Testis (tissue), 3 donors: Measurements from ENCODE around the gene ABAT. TPM values are rescaled to one million over a fixed set of nuclear protein-coding genes. Genes with fewer than 3 reads are reported as not detected.
"Not testable (repeated sequence)": the region's sequence is repeated elsewhere in the genome, so short reads cannot be mapped to it uniquely, and the experiment has no call there.

Source experiments
- DNase-seq: peaks from one replicate; pipeline ENCODE4 v3.0.0-alpha.2; 2019
- H3K27ac ChIP-seq, 2 donors: fragments of 200-600 bp; sonication (generic); one replicate each; pipeline ENCODE4 v1.5.1; 2019
- H3K27me3 ChIP-seq: fragments of 200-600 bp; sonication (generic); one replicate; pipeline ENCODE4 v1.5.1; 2019
- H3K36me3 ChIP-seq: fragments of 200-600 bp; sonication (generic); one replicate; pipeline ENCODE4 v1.5.1; 2017; ENCODE audit warnings: low read depth; ENCODE audit errors: missing control alignments
- H3K4me1 ChIP-seq: fragments of 200-600 bp; sonication (generic); one replicate; pipeline ENCODE4 v1.5.1; 2019
- H3K4me3 ChIP-seq, 2 donors: fragments of 200-600 bp; sonication (generic); one replicate each; pipeline ENCODE4 v1.5.1; 2017 to 2019
- H3K9me3 ChIP-seq: fragments of 200-600 bp; sonication (generic); one replicate; pipeline ENCODE4 v1.5.1; 2017
- CTCF ChIP-seq, 3 experiments: fragments of 450-650 bp in 2 of 3; fragments of 200-600 bp in 1 of 3; sonication (generic) in 1 of 3; IDR thresholded peaks; one replicate each; pipeline ENCODE4 v1.5.1; 2016 to 2019; ENCODE audit warnings: antibody characterized with exemption in 3 of 3, mild to moderate bottlenecking in 2 of 3, moderate library complexity in 1 of 3
- POLR2A ChIP-seq: fragments of 450-650 bp; IDR thresholded peaks from one replicate; pipeline ENCODE4 v1.6.1; 2017; ENCODE audit warnings: antibody characterized with exemption, mild to moderate bottlenecking, moderate library complexity
- WGBS, 2 donors: methylation state at CpG; one replicate each; pipeline ENCODE4 v1.1.5; 2018; 5-methylcytosine and 5-hydroxymethylcytosine counted together
- intact Hi-C: fragments of 100-400 bp; cut with DNase I; formaldehyde crosslinking; loops from one replicate; pipeline ENCODE4 v1.15.1; 2023; ENCODE audit warnings: low total_unique reads
- polyA plus RNA-seq: library from polyadenylated mRNA; stranded (reverse); fragments of 350-450 nt; fragmentation: Illumina TruSeq; extraction: RNeasy Lipid Tissue Mini Kit (QIAGEN cat#74804); gene quantifications from one replicate; pipeline ENCODE4 v1.2.3, GENCODE V29; 2014; ENCODE audit warnings: low read depth, low replicate concordance; ENCODE audit not compliant: insufficient read depth
- total RNA-seq, 2 donors: library from RNA; depleted of rRNA; stranded (reverse); fragments of >200 nt; gene quantifications; one replicate each; pipeline ENCODE4 v1.2.3, GENCODE V29; 2016

ABAT gene
- total and polyA plus RNA-seq, 3 donors from 2014 or later = 25.3 to 108 (median 71.7) TPM

GRCh38 chr16:8785408-8785807 lies 111.0 kb downstream of the ABAT start:
- intact Hi-C loops = no loop called here
- no peak overlapping the region for H3K4me3 ChIP-seq
- TF ChIP-seq CTCF (IDR thresholded peaks at IDR 0.05) = no peak
- no peak for TF ChIP-seq POLR2A
- no peaks in the 10 kb centered on the region for H3K27me3 ChIP-seq
- no peaks in the 10 kb centered on the region for H3K4me1 ChIP-seq
- H3K9me3 ChIP-seq = no peaks in the 10 kb centered on the region
- no peak overlapping the region for H3K27ac ChIP-seq
- 81 to 84% methylated on average over 6 of the region's 6 CpGs for WGBS, 2 donors
- H3K36me3 ChIP-seq = no peaks in the 10 kb centered on the region
- DNase-seq = no peak

DNA sequence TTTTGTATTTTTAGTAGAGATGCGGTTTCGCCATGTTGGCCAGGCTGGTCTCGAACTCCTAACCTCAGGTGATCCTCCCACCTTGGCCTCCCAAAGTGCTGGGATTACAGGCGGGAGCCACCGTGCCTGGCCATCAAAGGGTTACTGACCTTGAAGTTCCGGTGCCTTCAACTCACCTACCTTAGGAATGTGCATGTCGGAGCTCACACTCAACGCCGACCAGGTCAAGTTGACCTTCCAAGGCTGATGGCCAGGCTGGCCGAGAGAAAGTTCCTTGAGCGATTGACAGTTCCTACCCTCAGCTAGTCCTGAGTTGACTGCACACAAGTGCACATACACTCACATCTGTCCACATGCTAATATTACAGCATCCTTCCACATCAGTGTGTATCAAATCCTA lies 111.9 kb downstream of the ABAT start:
- H3K27me3 ChIP-seq, H3K4me1 ChIP-seq, intact Hi-C loops, H3K36me3 ChIP-seq, H3K4me3 ChIP-seq, H3K27ac ChIP-seq, H3K9me3 ChIP-seq, DNase-seq: not testable (repeated sequence)
- WGBS, 2 donors = 80 to 86% methylated on average over 7 to 11 of the region's 11 CpGs

- TF ChIP-seq CTCF (IDR thresholded peaks at IDR 0.05) = no peak
- no peak for TF ChIP-seq POLR2A
- H3K4me1 ChIP-seq = no peaks in the 10 kb centered on the region
- no peak overlapping the region for H3K27ac ChIP-seq
- no peak overlapping the region for H3K4me3 ChIP-seq
- H3K36me3 ChIP-seq = no peaks in the 10 kb centered on the region
- WGBS, 2 donors = 82 to 89% methylated on average over 8 of the region's 8 CpGs
- DNase-seq = no peak
- H3K27me3 ChIP-seq = no peaks in the 10 kb centered on the region
- intact Hi-C loops = no loop called here
- no peaks in the 10 kb centered on the region for H3K9me3 ChIP-seq
These were observed 114.3 kb downstream of the ABAT start for GRCh38 chr16:8788578-8789172.

DNA sequence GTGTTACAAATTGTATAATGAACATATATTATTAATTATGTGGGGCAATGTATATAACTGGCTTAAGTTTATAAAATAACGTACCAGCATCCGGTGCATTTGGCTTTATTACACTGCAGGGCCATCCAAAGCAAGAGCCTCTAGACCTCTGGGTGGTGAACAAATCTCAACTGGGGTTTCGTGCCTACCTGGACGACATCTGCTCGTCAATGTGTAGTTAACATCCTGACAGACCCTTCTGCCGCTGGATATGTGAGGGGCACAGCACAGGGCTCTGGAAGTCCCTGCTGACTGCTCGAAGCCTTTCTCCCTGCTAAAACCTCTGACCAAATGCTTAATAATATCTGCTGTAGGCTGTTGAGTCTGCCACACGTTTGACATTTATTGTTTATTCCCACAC lies 120.7 kb downstream of the ABAT start:
- DNase-seq = no peak
- Histone ChIP-seq H3K27me3 (no peaks in the 10 kb centered on the region), H3K36me3 (no peaks in the 10 kb centered on the region), H3K9me3 (no peaks in the 10 kb centered on the region), H3K27ac (no peak overlapping the region), H3K4me3 (no peak overlapping the region), H3K4me1 (peaks cover 20% of the 10 kb centered on the region)
- 87 to 88% methylated on average over 8 of the region's 8 CpGs for WGBS, 2 donors
- intact Hi-C loops = loop anchor here (10.0 kb wide), 1 partner anchor 130 kb away; no protein-coding TSS in a partner anchor
- TF ChIP-seq CTCF (IDR thresholded peaks at IDR 0.05) (no peak), POLR2A (no peak)

GRCh38 chr16:8795818-8796217 lies 121.4 kb downstream of the ABAT start:
- DNase-seq = no peak
- H3K4me3 ChIP-seq = no peak overlapping the region
- no peak for TF ChIP-seq POLR2A
- no peak for TF ChIP-seq CTCF (IDR thresholded peaks at IDR 0.05)
- no peaks in the 10 kb centered on the region for H3K36me3 ChIP-seq
- intact Hi-C loops = loop anchor here (10.0 kb wide), 1 partner anchor 131 kb away; no protein-coding TSS in a partner anchor
- 86 to 94% methylated on average over 1 to 10 of the region's 10 CpGs for WGBS, 2 donors
- H3K27ac ChIP-seq = no peak overlapping the region
- no peaks in the 10 kb centered on the region for H3K27me3 ChIP-seq
- H3K9me3 ChIP-seq = no peaks in the 10 kb centered on the region
- H3K4me1 ChIP-seq = peaks cover 20% of the 10 kb centered on the region
